GM19023 (cell line): ENCODE measurements around the gene ITPK1.
"Not testable (repeated sequence)": the region's sequence is repeated elsewhere in the genome, so short reads cannot be mapped to it uniquely, and the experiment has no call there.

Source experiments
- ATAC-seq: cut with Tn5 transposase; IDR thresholded peaks from one replicate; pipeline ENCODE4 v1.9.1; 2021; ENCODE audit warnings: mild to moderate bottlenecking, moderate library complexity; ENCODE audit not compliant: unreplicated experiment

ITPK1 gene

GRCh38 chr14:93105856-93106255, 9.9 kb downstream of the ITPK1 start:
- not testable (repeated sequence) for ATAC-seq

GRCh38 chr14:93105362-93105761, 10.4 kb downstream of the ITPK1 start:
- ATAC-seq = no peak

GRCh38 chr14:93104961-93105360, 10.8 kb downstream of the ITPK1 start:
- no peak for ATAC-seq

- peak; percentile 90 for ATAC-seq
Measured at GRCh38 chr14:93103392-93104080, 12.2 kb downstream of the ITPK1 start.

GRCh38 chr14:93102141-93102540, 13.6 kb downstream of the ITPK1 start:
- ATAC-seq = no peak

GRCh38 chr14:93101181-93101580, 14.5 kb downstream of the ITPK1 start:
- no peak for ATAC-seq

- no peak for ATAC-seq
Measured at GRCh38 chr14:93100570-93100969, 15.2 kb downstream of the ITPK1 start.

GRCh38 chr14:93100100-93100499, 15.6 kb downstream of the ITPK1 start:
- ATAC-seq = no peak

- ATAC-seq = no peak
Measured at GRCh38 chr14:93099643-93100042, 16.1 kb downstream of the ITPK1 start.

- no peak for ATAC-seq
Measured at GRCh38 chr14:93099196-93099595, 16.5 kb downstream of the ITPK1 start.

- ATAC-seq = no peak
Measured at GRCh38 chr14:93096691-93097322, 18.9 kb downstream of the ITPK1 start.

- ATAC-seq = no peak
Measured at GRCh38 chr14:93095742-93096510, 19.8 kb downstream of the ITPK1 start.

- ATAC-seq = no peak
Measured at GRCh38 chr14:93094121-93094918, 21.4 kb downstream of the ITPK1 start.

GRCh38 chr14:93092606-93093556, 22.8 kb downstream of the ITPK1 start:
- ATAC-seq = no peak

- no peak for ATAC-seq
Measured at GRCh38 chr14:93091666-93092065, 24.1 kb downstream of the ITPK1 start.

- no peak for ATAC-seq
Measured at GRCh38 chr14:93090826-93091555, 24.7 kb downstream of the ITPK1 start.

- ATAC-seq = no peak
Measured at GRCh38 chr14:93089521-93090269, 26.0 kb downstream of the ITPK1 start.

GRCh38 chr14:93086441-93087055, 29.2 kb downstream of the ITPK1 start:
- peak; percentile 59 for ATAC-seq
